Suppressor macrophage treated with lipopolysaccharide for 4 hours (primary cell): Measurements from ENCODE around the gene MTSS2.

Experiments used
- DNase-seq: peaks from one replicate; pipeline ENCODE4 v3.0.0-alpha.2; 2020

The MTSS2 gene

DNA sequence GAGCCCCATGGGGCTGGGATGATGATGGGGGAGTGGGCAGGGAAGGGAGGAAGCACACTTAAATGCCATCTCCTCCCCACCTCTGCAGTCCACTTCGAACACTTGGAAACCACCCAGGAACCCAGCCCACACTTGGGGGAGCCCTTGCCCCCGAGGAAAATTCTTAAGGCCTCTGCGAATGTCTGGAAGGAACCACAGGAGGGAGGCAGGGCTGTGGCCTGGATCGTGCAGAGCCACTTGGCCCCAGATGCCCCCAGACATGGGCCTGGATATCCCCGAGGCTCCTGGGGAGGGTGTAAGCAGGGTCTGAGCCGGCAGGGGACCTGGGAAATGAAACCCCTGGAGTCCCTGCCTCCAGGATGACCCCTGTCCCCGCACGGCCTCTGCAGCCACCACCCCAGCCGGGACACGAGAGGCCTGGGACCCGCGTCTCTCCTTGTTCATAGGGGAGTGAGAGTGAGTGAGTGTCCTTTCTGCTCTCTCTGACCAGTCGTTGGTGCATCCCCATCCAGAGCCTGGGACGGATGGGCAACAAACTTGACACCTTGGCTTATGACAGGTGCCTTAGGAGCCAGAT, 11.8 kb upstream of the MTSS2 start:
- DNase-seq: no peak

DNA sequence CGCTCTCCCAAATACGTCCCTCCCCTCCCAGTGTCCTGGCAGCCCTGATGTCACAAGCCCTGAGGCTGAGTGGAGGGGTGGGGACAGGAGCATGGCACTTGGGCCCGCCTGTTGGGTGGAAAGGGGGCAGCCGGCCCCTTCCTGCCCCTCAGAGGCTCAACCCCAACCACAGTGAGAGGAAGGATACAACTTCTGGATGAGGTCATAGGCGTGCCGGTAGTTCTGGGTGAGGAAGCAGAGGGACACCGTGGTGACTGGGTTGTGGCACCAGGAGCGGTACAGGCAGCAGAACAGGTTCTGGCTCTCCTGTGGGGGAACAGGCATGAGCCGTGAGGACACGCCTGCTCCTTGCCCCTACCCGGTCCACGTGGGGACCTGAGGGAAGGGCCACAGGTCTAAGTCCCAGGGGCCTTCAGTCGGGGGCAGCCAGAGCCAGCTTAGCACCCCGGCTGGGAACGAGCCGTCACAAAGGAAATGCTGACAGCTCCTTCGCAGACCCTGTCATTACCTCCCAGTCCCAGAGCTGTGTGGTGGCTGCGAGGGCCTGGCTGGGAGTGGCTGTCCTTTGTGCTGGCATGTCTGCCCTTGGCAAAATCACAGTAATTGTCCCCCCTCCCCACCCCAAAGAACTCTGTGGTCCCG, 11.2 kb upstream of the MTSS2 start:
- DNase-seq: no peak

DNA sequence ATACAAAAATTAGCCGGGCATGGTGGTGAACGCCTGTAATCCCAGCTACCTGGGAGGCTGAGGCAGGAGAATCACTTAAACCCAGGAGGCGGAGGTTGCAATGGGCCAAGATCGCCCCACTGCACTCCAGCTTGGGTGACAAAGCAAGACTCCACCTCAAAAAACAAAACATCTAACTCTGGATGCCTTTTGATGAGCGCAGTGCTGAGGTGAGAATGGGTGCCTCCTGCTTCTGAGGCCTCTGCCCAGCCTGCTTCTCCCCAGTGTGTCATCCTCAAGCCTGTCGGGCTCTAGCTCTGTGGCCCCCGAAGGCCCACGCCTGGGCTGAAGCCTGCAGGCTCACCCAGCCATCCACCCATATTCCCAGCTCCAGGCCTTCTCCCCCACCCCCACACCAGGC, 10.5 kb upstream of the MTSS2 start:
- DNase-seq: no peak

DNA sequence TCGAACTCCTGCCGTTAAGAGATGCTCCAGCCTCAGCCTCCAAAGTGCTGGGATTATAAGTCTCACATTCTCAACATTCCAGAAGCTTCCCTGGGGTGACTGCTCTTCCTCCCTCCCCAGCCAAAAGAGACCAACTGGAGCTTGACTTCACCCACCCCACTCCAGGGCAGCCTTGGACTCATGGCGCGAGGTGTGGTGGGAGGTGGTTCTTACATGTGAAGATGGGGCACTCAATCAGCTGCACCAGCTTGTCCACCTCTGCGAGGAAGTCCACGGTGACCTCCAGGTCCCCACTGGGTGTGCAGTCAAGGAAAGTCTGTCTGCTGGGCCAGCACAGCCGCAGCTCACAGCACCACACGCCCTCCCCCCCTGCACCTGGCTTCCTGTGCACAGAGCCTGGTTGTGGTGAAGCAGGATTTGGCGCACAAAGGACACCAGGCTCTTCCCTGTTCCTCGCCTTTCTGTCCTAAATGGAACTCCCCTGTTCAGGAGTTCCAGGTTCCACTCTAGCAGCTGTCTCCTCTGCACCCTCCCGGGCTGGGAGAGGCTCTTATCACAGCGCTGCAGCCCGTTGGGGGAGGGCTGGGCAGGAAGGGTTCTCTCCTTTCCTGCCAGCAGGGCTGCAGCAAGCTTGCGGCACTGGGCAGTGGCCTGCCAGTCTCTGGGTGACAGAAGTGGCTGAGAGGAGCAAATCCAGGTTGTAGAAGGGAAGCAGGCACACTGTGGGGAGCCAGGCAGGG, 9.6 kb upstream of the MTSS2 start:
- no peak for DNase-seq

DNA sequence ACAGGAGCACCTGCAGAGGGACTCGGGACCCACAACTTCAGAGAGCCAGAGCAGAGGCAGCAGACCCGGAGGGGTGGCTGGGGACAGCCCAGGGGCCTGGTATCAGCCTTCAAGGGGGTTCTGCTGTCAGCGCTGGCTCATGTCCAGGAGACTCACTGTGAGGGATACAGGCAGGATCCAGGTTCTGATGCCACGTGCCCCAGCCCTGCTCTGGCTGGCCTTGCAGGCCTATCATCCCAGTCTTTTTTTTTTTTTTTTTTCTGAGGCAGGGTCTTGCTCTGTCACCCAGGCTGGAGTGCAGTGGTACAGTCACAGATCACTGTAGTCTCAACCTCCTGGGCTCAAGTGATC, 9.0 kb upstream of the MTSS2 start:
- no peak for DNase-seq

DNA sequence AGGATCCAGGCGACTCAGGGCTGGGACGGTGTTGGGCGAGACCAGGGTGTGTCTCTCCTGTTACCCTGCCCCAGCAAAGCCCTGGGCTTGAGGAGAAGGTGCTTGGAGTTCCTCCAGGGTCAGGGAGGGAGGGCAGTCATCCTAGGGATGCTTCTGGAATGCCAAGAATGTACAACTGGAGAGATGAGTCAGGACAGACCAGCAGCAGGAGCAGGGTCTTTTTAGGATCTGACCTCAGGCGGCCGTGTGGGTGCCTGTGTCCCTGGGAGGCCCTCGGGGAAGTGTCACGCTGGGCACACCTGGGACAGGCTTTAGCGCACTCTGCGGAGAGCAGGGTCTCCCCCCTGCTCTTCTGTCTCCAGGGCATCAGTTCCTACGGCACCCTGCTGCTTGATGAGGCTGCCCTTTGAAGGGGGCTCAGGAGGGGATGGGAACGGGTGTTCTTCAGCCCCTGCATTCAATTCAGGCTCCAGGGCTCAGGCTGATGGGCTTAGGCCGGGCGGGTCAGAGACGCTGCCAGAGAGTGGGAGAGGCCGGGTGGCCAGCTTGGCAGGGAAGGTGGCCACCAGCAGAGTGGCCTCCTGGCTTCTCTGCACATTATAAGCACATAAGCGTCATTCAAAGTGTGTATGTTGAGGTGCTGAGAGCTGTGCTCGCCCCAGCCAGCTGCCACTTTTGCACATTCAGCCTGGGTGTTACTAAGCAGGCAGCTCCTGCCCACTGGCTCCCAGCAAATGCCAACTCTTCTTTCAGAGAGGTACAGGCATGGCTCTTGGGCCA, 8.4 kb upstream of the MTSS2 start:
- DNase-seq: no peak

DNA sequence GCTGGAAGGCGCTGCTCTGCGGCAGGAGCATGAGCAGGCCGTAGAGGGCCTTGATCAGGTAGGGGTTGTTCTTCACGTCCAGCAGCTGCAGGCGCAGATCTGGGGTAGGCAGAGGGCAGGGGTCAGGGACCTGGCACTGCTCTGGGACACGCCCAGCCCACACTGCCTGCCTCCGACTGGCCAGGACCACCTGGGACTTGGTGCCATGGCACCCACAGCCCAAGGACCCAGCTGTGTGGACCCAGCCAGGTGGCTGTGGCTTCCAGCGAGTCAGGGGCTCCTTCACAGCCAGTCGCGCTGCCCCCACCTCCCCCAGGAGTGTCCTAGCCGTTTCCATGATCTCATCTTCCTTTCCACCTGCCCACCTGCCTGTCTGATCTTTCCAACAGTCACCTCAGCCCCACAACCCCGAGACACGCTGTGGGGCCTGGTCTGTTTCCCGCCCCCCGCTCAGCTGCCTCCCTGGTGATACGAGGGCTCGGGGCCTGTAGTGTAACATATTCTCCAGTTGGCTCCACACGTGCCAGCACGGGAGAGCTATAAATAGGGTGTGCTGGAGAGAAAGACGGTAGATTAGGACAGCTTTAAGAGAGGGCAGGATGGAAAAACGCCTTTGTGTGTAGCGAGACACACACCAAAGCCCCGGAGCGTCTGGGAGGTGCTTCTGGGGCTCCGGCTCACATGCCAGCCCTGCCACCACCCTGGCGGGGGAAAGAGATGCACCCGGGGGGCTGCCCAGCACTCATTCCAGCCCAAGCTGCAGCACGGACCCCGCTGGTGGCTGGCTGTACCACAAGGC, 7.2 kb upstream of the MTSS2 start:
- DNase-seq: no peak

DNA sequence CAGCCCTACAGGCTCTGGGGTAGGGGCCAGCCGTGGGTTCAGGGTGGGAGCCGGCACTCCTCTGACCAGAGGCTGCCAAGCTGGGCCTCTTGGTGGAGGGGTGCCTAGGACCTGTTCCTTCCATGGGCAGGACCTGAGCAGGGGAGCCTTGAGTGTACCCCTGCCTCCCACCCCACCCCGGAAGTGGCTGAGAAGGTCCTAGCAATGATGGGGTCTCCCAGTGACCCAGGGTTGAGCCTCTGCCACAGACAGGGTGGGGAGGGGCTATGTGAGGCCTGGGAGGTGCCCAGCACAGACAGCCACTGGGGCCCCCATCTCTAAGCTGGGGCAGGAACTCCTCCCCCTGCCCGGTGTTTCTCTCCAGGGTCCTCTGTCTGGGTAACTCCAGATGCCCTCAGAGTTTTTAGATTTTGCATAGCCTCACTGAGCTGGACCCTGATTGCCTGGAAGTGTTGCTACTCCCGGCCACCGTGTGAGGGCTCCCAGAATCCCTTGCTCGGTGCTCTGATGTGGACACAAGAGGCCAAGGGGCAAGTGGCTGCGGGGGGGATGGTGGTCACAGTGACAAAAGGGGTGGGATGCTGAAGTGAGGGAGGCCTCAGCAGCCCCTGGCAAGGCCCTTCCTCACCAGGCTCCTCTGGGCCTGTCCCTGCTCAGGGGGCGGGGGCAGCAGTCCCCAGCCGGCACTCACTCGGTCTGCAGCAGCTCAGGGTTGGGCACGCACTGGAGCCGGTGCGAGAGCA, 6.4 kb upstream of the MTSS2 start:
- no peak for DNase-seq

DNA sequence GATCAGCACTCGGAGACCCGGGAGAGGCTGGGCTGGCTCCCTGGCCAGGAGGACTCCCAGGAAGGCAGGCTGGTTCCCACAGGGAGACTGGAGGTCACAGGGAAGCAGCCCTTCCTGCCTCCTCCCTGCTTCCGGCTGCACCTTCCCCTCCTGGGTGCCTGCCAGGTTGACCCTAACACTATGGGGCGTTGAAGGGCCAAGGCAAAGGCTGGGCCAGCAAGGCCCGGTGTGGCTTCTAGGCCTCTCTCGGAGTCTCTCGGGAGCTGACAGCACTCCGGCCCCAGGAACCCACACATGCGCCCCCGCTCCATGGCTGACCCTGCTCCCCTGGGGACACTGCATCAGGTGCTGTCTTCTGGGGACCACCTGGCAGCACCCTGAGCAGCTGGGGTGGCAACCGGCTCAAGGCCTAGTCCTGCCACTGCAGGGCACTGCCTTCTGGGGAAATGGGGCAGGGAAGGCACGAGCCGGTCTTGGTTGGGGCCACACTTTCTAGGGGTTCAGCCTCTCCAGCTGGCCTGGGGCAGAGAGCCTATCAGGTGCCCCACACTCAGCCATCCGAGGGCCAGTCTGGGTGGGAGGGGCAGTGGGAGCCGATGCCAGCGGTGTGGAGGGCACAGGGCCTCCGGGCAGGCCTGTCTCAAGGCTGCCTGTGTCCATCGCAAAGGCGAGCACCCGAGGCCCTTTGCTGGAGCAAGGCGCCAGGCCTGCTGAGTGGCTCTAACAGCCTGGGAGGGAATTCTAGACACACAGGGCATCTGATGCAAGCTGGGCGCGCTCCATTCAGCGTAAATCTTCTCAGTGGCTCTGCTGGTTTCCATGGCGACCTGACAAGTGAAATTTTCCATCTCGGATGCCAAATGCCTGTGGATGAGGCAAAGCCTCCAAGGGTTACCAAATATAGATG, 5.6 kb upstream of the MTSS2 start:
- no peak for DNase-seq

DNA sequence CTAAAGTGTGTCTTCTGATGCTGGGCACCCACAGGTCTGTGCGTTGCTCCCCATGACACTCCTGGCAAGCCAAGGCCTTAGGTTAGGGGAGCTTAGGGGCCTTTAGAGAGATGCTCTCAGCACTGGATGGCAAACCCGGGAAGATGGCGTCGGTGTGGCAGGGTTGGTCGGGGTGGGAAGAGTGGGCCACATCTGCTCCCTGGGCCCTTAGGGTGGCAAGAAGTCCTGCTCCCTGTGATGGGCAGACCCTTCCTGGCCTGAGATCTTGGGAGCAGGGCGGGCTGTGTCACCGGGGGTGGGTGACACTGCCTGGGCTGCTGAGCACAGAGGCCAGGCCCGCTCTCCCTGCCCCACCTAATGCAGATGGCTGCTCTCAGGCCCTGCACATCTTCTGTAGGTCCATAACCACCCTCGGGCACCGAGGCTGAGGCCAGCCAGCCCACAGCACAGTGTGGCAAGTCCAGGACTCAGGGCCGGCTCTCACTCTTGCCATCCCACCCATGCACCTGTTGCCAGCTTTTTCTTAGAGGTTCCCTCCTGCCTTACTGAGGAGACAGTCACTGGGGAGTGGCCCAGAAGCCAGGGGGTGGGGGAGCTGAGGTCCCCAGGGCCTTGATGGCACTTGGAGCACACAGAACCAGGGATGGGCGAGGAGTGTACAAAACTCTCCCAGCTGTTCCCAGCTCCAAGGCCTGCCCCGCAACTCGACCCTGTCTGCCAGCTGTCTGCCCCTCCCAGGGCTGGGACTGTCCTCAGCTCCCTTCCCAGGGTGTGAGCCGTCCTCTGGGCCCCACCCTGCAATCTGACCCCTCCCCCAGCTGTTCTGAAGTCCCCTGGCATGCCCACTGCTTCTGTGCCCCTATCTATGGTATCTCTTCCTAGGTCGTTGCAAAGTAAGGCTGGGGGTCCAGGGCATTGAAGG, 4.4 kb upstream of the MTSS2 start:
- no peak for DNase-seq

DNA sequence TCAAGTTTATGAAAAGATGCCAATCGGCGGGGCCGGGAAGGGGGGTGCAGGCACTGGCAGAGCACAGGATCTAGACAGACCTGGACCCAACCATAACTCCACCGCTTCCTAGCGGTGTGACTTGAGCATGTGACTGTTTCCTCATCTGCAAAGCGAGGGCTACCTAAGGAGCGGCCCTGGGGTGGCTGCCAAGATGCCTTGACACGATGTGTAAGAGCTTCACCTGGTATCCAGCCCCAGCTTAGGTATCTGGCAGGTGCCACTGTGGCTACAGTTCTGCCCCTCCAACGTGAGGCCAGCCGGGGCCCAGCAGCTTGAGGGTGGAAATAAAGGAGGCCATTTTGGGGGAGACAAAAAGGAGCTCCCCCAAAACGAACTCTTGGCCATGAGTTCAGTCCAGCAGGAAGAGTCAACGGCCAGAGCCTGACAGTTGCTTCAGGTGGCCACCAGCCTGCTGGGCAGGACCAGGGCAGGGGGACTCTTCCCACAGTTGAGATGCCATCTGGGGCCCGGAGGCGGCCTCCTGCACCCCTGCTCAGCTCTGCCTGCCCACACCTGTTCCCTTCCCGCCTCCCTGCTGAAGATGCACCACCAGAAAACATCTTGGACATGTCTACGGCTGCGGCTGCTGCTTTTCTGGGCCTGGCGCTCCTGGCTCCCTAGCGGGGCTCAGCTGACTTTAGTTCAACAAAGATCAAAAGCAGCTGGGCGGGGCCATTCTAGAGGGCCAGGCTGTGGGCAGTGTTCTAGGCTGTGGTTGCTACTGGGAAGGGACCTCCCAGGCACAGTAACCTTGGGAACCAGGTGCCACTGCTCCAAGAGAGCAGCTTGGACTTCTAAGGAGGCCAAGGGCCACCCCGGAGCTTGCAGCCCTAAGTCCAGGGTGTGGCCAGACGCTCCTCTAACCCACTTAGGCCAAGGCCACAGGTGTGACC, 3.4 kb upstream of the MTSS2 start:
- no peak for DNase-seq

DNA sequence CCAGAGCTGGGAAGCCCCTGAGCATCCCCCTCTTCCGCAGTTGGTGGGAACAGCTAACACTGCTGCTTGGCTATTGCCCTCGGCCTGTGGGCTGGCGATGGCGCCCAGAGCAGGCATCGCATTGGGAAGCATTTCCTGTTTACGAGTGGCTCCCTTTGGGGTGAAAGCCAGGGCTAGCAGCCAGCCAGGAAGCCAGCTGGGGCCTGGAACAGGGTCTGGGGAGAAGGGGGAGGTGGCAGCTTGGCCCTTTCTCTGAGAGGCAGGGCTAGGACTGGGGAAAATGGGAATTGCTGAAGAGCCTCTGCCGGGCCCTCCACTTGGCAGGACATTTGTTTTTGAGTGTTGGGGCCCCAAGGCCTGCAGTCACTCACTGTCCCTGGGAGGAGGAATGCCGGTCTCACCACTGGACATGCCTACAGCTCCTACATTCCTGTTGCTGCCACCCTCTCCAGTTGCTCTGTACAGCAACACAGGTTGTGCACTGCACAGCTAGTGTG, 2.4 kb upstream of the MTSS2 start:
- no peak for DNase-seq

DNA sequence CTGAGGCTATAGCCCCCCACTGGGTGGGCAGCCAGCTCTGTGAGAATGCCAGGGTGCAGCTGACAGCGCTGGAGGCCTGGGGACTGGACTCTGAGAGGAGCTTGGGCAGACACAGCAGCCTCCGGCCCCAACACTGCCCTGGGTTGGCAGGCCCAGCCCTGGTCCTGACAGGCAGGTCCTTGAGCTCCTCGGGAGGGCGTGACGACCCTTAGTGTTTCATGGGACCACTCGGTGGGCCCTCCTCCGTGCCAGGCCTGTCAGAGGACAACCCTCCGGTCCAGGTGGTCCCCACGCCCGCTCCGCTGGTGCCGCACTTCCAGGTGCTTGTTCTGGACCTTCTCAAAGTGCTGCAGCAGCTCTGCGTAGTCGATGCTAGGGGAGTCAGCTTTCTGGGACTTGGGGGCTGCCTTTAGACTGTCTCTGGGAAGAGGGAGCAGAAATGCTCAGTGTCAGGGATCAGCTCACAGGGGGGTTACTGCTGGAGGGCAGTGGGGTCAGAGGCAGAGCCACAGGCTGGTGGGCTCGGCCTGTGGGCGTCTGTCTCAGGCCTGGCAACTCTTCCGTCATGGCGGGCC, 1.9 kb upstream of the MTSS2 start:
- DNase-seq: no peak

DNA sequence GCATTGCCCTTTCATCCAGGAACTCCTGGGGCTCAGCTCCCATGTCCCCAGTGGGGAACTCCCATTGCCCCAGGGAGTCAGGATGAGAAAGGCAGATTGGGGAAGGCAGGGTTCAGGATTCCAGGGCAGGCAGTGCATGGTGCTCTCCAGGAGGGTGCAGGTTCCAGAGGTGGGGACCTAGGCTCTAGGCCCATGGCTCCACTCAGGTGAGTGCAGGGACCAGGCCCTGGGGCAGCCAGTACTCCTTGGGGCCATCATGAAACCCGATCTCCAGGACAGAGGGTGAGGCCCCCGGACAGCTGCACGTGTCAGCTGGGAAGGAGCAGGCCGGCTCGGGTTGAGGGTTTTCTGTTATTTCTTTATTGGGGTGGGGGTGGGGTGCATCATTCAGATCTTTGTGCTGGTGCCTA, 1.3 kb upstream of the MTSS2 start:
- DNase-seq: no peak

DNA sequence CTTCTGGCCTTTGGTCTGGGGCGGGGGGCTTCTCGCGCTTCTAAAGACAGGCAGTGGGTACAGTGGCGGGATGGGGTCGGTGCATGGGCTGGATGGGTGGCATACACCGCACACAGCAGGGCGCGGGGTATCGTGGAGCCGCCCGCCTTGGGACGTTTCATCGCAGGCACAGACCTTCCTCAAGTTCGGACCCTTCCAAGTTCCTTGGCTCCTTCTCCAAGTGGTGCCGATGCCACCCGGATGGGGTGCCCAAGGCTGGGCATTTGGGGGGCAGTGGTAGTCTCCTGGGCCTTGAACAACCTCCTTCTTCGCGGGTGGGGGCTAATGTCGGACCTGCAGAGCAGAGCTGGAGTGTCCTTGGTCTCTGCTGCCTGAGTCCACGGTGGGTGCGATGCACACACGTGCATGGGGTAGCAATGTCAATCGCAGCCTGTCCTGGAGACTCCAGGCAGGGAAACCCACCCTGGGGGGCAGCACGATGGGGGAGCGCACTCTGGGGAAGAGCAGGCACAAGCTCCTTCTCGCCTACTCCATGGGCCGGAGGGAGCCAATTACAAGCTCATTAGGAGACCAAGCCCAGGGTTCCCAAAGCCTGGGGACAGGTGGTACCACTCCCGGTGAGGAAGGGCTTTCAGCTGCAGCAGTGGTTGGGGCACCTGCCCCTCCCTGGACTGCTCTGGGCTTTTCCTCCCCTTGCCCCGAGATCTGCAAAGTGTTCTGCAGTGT, 686 bp upstream of the MTSS2 start:
- no peak for DNase-seq

DNA sequence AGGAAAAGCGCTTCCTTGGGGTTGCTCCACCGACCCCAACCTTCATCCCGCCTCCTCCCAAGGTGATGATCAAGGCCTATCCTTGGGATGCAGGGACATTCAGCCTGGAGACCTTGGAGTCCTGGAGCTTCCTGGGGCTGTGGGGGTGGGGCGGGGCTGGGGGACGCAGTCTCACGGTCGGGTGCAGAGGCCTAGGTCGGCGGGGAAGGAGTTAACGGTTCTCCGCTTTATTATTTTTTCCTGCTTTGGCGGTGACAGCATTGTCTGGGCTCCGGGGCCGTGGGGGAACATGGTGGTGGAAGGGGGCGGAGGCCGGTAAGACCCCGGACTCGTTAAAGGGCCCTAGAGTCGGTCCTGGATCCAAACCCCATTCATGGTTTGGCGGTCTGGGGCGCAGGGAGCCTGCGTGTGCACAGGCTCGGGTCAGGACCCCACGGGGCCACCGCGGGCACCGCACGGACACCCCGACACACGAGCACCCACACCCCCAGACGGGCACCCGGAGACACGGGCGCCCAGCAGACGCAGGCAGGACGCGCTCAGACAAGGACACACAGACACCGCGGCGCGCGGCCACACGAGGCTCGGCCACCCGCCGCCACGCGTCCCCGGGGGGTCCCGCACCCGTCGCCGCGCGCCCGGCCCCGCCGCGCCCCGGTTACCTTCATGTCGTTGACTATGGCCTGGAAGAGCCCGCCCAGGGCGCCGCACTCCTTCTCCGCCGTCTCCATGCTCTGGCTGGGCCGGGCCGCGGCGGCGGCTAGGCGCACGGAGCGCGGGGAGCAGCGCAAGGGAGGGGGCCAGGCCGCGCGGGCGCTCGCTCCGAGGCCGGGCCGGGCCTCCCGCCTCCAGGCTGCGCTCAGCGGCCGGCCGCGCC, 554 bp downstream of the MTSS2 start:
- DNase-seq: peak; percentile 12
